Adrenal gland (tissue), 12 donors: ENCODE results near the gene FSTL5. TPM values are rescaled to one million over a fixed set of nuclear protein-coding genes. Genes with fewer than 3 reads are reported as not detected.

Experiments
- DNase-seq, 7 donors: peaks; one replicate each; pipeline ENCODE4 v3.0.0-alpha.2; 2019 to 2020
- H3K27ac ChIP-seq, 5 donors: fragments of 200-600 bp; sonication (generic) in 4 of 5; 1 replicate in 3 of 5; 2 replicates in 2 of 5; pipeline versions ENCODE4 v1.5.1 to v1.8.0; 2016 to 2020; ENCODE audit warnings: mild to moderate bottlenecking in 1 of 5
- H3K27me3 ChIP-seq: fragments of 200-600 bp; 2 replicates; pipeline ENCODE4 v1.8.0; 2021
- H3K36me3 ChIP-seq, 2 donors: fragments of 200-600 bp; replicated peaks in 1 of 2; 1 replicate in 1 of 2; 2 replicates in 1 of 2; pipeline versions ENCODE4 v1.5.1 to v1.8.0; 2018 to 2022
- H3K4me1 ChIP-seq, 2 donors: fragments of 200-600 bp; replicated peaks in 1 of 2; 1 replicate in 1 of 2; 2 replicates in 1 of 2; pipeline versions ENCODE4 v1.5.1 to v1.8.0; 2018 to 2021
- H3K4me3 ChIP-seq, 4 donors: fragments of 200-600 bp; sonication (generic) in 3 of 4; one replicate each; pipeline ENCODE4 v1.5.1; 2016 to 2018
- H3K9me3 ChIP-seq, 3 donors: fragments of 200-600 bp; sonication (generic) in 1 of 3; replicated peaks in 1 of 3; 1 replicate in 2 of 3; 2 replicates in 1 of 3; pipeline versions ENCODE4 v1.5.1 to v1.8.0; 2016 to 2021
- POLR2A ChIP-seq, 2 donors: fragments of 450-650 bp; IDR thresholded peaks; one replicate each; pipeline ENCODE4 v1.6.1; 2017; ENCODE audit warnings: antibody characterized with exemption in 2 of 2, mild to moderate bottlenecking in 2 of 2, moderate library complexity in 1 of 2
- WGBS, 4 donors: extraction: QIAGEN DNeasy Blood & Tissue Kit in 2 of 4; methylation state at CpG; one replicate each; pipeline versions ENCODE4 v1.1.5 to v1.1.7; 2013 to 2017; 5-methylcytosine and 5-hydroxymethylcytosine counted together
- intact Hi-C, 2 donors: fragments of 100-400 bp; cut with DNase I; formaldehyde crosslinking; loops; one replicate each; pipeline versions ENCODE4 v1.14.1 to v1.15.0; 2022 to 2023
- polyA plus RNA-seq, 3 donors: library from polyadenylated mRNA; stranded (reverse); fragments of 200-250 nt in 2 of 3; fragments of 350-450 nt in 1 of 3; fragmentation: Illumina TruSeq in 1 of 3; extraction: RNeasy Lipid Tissue Mini Kit (QIAGEN cat#74804) in 1 of 3; gene quantifications; one replicate each; pipeline ENCODE4 v1.2.3, GENCODE V29; 2013 to 2014
- total RNA-seq, 9 donors: library from RNA; depleted of rRNA in 4 of 9; stranded (reverse); fragments of >200 nt in 4 of 9; fragments of 120-200 nt in 1 of 9; fragmentation: NEBNext Ultra II Directional in 1 of 9; extraction: Animal tissue kit (Norgen Biotek cat#: 25700) in 1 of 9; gene quantifications; one replicate each; pipeline versions ENCODE4 v1.1.0 to v1.2.4, GENCODE V29; 2013 to 2023
- TF ChIP-seq, protein P1 (sequence below), 6 experiments: fragments of 450-650 bp in 4 of 6; fragments of 200-600 bp in 2 of 6; sonication (generic) in 1 of 6; IDR thresholded peaks; 1 replicate in 5 of 6; 2 replicates in 1 of 6; pipeline versions ENCODE4 v1.5.1 to v1.8.0; 2016 to 2021; ENCODE audit warnings: antibody characterized with exemption in 6 of 6, mild to moderate bottlenecking in 2 of 6, moderate library complexity in 1 of 6
- donor health status: healthy with polysubstance abuse.
- donor health status: Bipolar disorder and iron deficiency.
- donor health status: DM: yes; HTN: yes; CAD: no.
- donor health status: DM: no; HTN: no; CAD: no.
- donor health status: DM: no; HTN: no; CAD: no.
- donor health status: DM: yes; HTN: yes; CAD: no.

FSTL5 gene
- total and polyA plus RNA-seq, 12 donors, result 0.10 to 7.7 (median 0.64) TPM; not detected in 3

DNA sequence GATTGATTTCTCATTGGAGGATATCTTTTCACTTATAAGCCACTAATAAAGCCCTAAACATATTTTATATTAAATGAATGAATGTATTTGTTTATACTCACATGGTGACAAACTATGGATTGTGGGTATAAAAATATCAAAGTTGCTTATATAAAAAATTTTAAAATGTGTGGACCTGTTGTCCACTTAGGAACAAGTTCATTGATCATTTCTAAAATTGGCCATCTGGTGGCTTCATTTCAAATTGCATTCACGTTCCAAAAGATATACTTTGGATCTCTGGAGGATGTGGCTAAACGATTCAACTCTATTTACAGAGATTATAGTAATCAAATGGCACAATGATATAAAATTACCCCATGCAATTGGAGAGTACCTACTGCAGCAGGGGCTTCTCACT is 32.5 kb downstream of the FSTL5 start:
- Histone ChIP-seq H3K9me3 (no peaks in the 10 kb centered on the region), H3K4me3 (no peak overlapping the region), H3K27ac (no peak overlapping the region), H3K36me3 (no peaks in the 10 kb centered on the region), H3K4me1 (no peaks in the 10 kb centered on the region), H3K27me3 (no peaks in the 10 kb centered on the region)
- intact Hi-C loops, result no loop called here
- TF ChIP-seq, protein P1, sequence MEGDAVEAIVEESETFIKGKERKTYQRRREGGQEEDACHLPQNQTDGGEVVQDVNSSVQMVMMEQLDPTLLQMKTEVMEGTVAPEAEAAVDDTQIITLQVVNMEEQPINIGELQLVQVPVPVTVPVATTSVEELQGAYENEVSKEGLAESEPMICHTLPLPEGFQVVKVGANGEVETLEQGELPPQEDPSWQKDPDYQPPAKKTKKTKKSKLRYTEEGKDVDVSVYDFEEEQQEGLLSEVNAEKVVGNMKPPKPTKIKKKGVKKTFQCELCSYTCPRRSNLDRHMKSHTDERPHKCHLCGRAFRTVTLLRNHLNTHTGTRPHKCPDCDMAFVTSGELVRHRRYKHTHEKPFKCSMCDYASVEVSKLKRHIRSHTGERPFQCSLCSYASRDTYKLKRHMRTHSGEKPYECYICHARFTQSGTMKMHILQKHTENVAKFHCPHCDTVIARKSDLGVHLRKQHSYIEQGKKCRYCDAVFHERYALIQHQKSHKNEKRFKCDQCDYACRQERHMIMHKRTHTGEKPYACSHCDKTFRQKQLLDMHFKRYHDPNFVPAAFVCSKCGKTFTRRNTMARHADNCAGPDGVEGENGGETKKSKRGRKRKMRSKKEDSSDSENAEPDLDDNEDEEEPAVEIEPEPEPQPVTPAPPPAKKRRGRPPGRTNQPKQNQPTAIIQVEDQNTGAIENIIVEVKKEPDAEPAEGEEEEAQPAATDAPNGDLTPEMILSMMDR (IDR thresholded peaks at IDR 0.05), result peak in 1 of 6 experiments; percentile 18
- TF ChIP-seq POLR2A (IDR thresholded peaks at IDR 0.05), result no peak
- no peak for DNase-seq
- 27 to 54% (median 39%) methylated on average over 2 of the region's 2 CpGs for WGBS, 4 donors

- Histone ChIP-seq H3K4me3 (no peak overlapping the region), H3K4me1 (no peaks in the 10 kb centered on the region), H3K36me3 (no peaks in the 10 kb centered on the region), H3K27ac (no peak overlapping the region), H3K27me3 (no peaks in the 10 kb centered on the region), H3K9me3 (no peaks in the 10 kb centered on the region)
- WGBS, 4 donors, result 54 to 68% (median 64%) methylated on average over 3 of the region's 3 CpGs
- TF ChIP-seq, protein P1 (IDR thresholded peaks at IDR 0.05), result no peak
- no peak for TF ChIP-seq POLR2A (IDR thresholded peaks at IDR 0.05)
- intact Hi-C loops, result no loop called here
- no peak for DNase-seq
Observed at GRCh38 chr4:162126729-162127128, 37.1 kb downstream of the FSTL5 start.

DNA sequence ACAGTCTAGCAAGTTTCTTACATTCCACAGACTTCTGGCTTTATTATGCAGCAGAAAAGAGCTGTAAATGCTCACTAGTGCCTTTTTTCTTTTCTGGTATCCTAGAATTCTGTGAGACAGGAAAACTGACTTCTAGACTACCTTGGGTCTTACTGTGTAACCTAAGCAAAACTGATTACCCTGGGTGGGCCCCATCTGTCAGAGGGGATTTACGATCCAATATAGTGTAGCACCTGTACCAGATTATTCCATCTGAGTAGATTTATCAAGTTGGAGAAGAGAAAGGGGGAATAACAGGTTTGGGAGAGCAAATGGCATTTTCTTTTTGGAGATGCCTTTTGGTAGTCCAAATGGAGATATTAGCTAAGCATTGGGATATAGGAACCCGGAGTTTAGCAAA is 46.7 kb downstream of the FSTL5 start:
- no peaks in the 10 kb centered on the region for H3K36me3 ChIP-seq
- TF ChIP-seq, protein P1 (IDR thresholded peaks at IDR 0.05), result no peak
- no peak for TF ChIP-seq POLR2A (IDR thresholded peaks at IDR 0.05)
- no peaks in the 10 kb centered on the region for H3K4me1 ChIP-seq
- no peak overlapping the region for H3K4me3 ChIP-seq
- intact Hi-C loops, result no loop called here
- no peaks in the 10 kb centered on the region for H3K9me3 ChIP-seq
- no peak for DNase-seq
- H3K27ac ChIP-seq, result no peak overlapping the region
- H3K27me3 ChIP-seq, result no peaks in the 10 kb centered on the region
- WGBS, 4 donors, result 62 to 75% (median 66%) methylated on average over 2 of the region's 2 CpGs

- Histone ChIP-seq H3K4me1 (no peaks in the 10 kb centered on the region), H3K36me3 (no peaks in the 10 kb centered on the region), H3K9me3 (no peaks in the 10 kb centered on the region), H3K27me3 (no peaks in the 10 kb centered on the region), H3K4me3 (no peak overlapping the region), H3K27ac (no peak overlapping the region)
- DNase-seq, result no peak
- WGBS, 4 donors, result 47 to 53% (median 50%) methylated on average over 10 to 13 of the region's 13 CpGs
- intact Hi-C loops, result no loop called here
- no peak for TF ChIP-seq POLR2A (IDR thresholded peaks at IDR 0.05)
- TF ChIP-seq, protein P1 (IDR thresholded peaks at IDR 0.05), result no peak
Observed at GRCh38 chr4:162116095-162116779, 47.6 kb downstream of the FSTL5 start.
